HepG2 (cell line): ENCODE measurements around the gene SRSF8. TPM values are rescaled to one million over a fixed set of nuclear protein-coding genes. Genes with fewer than 3 reads are reported as not detected.

ENCODE experiments used
- ATAC-seq: fragments of 200-7000 bp; cut with Tn5 transposase; 3 replicates; pipeline ENCODE4 v1.9.1; 2020; ENCODE audit warnings: mild to moderate bottlenecking, moderate library complexity
- BruUV-seq: library from RNA; stranded (reverse); fragments of 400-500 nt; replicated peaks from 2 replicates; lab custom pipeline; 2021; lab: Mats Ljungman, UMichigan
- CTCF ChIA-PET: fragments of 300-600 bp; formaldehyde crosslinking; extraction: SDS; loops from one replicate; lab custom pipeline; 2021; ENCODE audit warnings: low total read pairs, inconsistent platforms, low intra/inter-chr PET ratio; lab: Yijun Ruan, JAX
- POLR2A ChIA-PET: fragments of 350-600 bp; sonication (Branson Sonifier 250); formaldehyde crosslinking; loops from one replicate; lab custom pipeline; 2020; ENCODE audit warnings: antibody characterized with exemption, inconsistent platforms; lab: Yijun Ruan, JAX
- DNase-seq: peaks from one replicate; pipeline ENCODE4 v3.0.0-alpha.2; 2015; ENCODE audit warnings: low spot score
- FAIRE-seq: peaks from 3 replicates; lab custom pipeline; 2011; peaks lifted over from hg19 to GRCh38; lab: Jason Lieb, UNC
- H2AFZ ChIP-seq: one replicate; pipeline ENCODE4 v1.6.1; 2011; ENCODE audit warnings: low read length, inconsistent platforms
- H3K27ac ChIP-seq: fragments of 300-600 bp; 3 replicates; pipeline ENCODE4 v1.8.0; 2011; ENCODE audit warnings: mixed run types, mild to moderate bottlenecking, mixed read lengths, low read length, inconsistent platforms; ENCODE audit not compliant: insufficient read depth; ENCODE audit errors: extremely low read length
- H3K27me3 ChIP-seq, 2 experiments: fragments of 200-600 bp in 1 of 2; 2 replicates in 1 of 2; 3 replicates in 1 of 2; pipeline versions ENCODE4 v1.6.0 to v1.8.0; 2011; ENCODE audit warnings: low read length in 2 of 2, mild to moderate bottlenecking in 2 of 2, moderate library complexity in 2 of 2, inconsistent platforms in 1 of 2; ENCODE audit not compliant: insufficient read depth in 2 of 2, control insufficient read depth in 1 of 2
- H3K36me3 ChIP-seq, 2 experiments: fragments of 200-600 bp in 1 of 2; replicated peaks in 1 of 2; 2 replicates in 1 of 2; 3 replicates in 1 of 2; pipeline versions ENCODE4 v1.5.1 to v1.8.0; 2011; ENCODE audit warnings: low read length in 2 of 2, inconsistent platforms in 1 of 2; ENCODE audit not compliant: insufficient read depth in 2 of 2, control insufficient read depth in 1 of 2
- H3K4me1 ChIP-seq: 2 replicates; pipeline ENCODE4 v1.5.1; 2012; ENCODE audit warnings: low read length, inconsistent platforms; ENCODE audit not compliant: insufficient read depth
- H3K4me2 ChIP-seq: 2 replicates; pipeline ENCODE4 v1.6.0; 2011; ENCODE audit warnings: low read depth, low read length, inconsistent platforms
- H3K4me3 ChIP-seq, 3 experiments: fragments of 200-600 bp in 1 of 3; sonication (generic), shearing (Covaris generic) in 1 of 3; replicated peaks in 1 of 3; 2 replicates each; pipeline ENCODE4 v1.5.1; 2011 to 2016; ENCODE audit warnings: low read length in 3 of 3, inconsistent platforms in 2 of 3, low read depth in 2 of 3, mild to moderate bottlenecking in 2 of 3, control low read depth in 1 of 3, mixed read lengths in 1 of 3; ENCODE audit not compliant: insufficient read depth in 1 of 3
- H3K79me2 ChIP-seq: one replicate; pipeline ENCODE4 v1.6.1; 2011; ENCODE audit warnings: low read length, inconsistent platforms; ENCODE audit not compliant: insufficient read depth
- H3K9ac ChIP-seq: 2 replicates; pipeline ENCODE4 v1.6.0; 2011; ENCODE audit warnings: mild to moderate bottlenecking, low read depth, low read length, inconsistent platforms; ENCODE audit not compliant: insufficient read depth
- H3K9me3 ChIP-seq: 2 replicates; pipeline ENCODE4 v1.5.1; 2012; ENCODE audit warnings: mild to moderate bottlenecking, low read length
- H4K20me1 ChIP-seq: 2 replicates; pipeline ENCODE4 v1.6.0; 2011; ENCODE audit warnings: inconsistent platforms, mild to moderate bottlenecking, low read length, moderate library complexity; ENCODE audit not compliant: insufficient read depth
- ARNT ChIP-seq: fragments of 450-650 bp; IDR thresholded peaks from 2 replicates; pipeline ENCODE4 v1.6.1; 2017
- HMG20A ChIP-seq: IDR thresholded peaks from 2 replicates; pipeline ENCODE4 v1.6.1; 2016; ENCODE audit warnings: borderline replicate concordance
- KLF16 ChIP-seq, 2 experiments: sonication (generic) in 1 of 2; formaldehyde crosslinking in 1 of 2; IDR thresholded peaks; 2 replicates each; pipeline versions ENCODE4 v1.6.1 to v1.8.0; 2016 to 2023; ENCODE audit warnings: missing genetic modification reagents in 2 of 2, missing compliant biosample characterization in 1 of 2
- NAIF1 ChIP-seq: sonication (generic); formaldehyde crosslinking; IDR thresholded peaks from 2 replicates; pipeline ENCODE4 v1.5.0; 2020; ENCODE audit warnings: mild to moderate bottlenecking, missing genetic modification reagents, borderline replicate concordance
- THYN1 ChIP-seq: sonication (generic); formaldehyde crosslinking; IDR thresholded peaks from 2 replicates; pipeline ENCODE4 v1.8.1; 2023; ENCODE audit warnings: low read depth, mild to moderate bottlenecking, moderate library complexity, missing genetic modification reagents, borderline replicate concordance
- ZGPAT ChIP-seq: IDR thresholded peaks from 2 replicates; pipeline ENCODE4 v1.6.1; 2016; ENCODE audit warnings: mild to moderate bottlenecking
- ZNF224 ChIP-seq: sonication (generic); formaldehyde crosslinking; IDR thresholded peaks from 2 replicates; pipeline ENCODE4 v1.5.0; 2020; ENCODE audit warnings: mild to moderate bottlenecking, missing genetic modification reagents
- ZNF367 ChIP-seq: sonication (generic); formaldehyde crosslinking; IDR thresholded peaks from 2 replicates; pipeline ENCODE4 v1.4.0; 2020; ENCODE audit warnings: missing genetic modification reagents, borderline replicate concordance
- ZNF468 ChIP-seq: sonication (generic); formaldehyde crosslinking; IDR thresholded peaks from 2 replicates; pipeline ENCODE4 v1.8.0; 2022; ENCODE audit warnings: mild to moderate bottlenecking, moderate library complexity, missing genetic modification reagents
- WGBS: methylation state at CpG from one replicate; pipeline ENCODE4 v1.1.6; 2017; ENCODE audit warnings: low lambda C conversion rate; 5-methylcytosine and 5-hydroxymethylcytosine counted together
- in situ Hi-C: cut with HindIII; loops from 2 replicates; pipeline ENCODE4 v1.10.0; 2017; ENCODE audit warnings: low pct_unique_long_range_greater_than_20kb; ENCODE audit not compliant: extremely low pct_ligation_motif_present
- intact Hi-C: fragments of 100-400 bp; cut with micrococcal nuclease; formaldehyde crosslinking; loops from one replicate; pipeline ENCODE4 v1.10.0; 2022; ENCODE audit not compliant: unreplicated experiment
- polyA plus RNA-seq, 8 experiments: library from polyadenylated mRNA; depleted of rRNA in 3 of 8; stranded (reverse) in 7 of 8; unstranded in 1 of 8; fragments of >200 nt; fragmentation: Illumina TruSeq in 4 of 8; extraction: Trizol in 4 of 8; gene quantifications; 2 replicates each; pipeline versions ENCODE4 v1.2.1 to v1.2.3, GENCODE V29; 2011 to 2016; ENCODE audit warnings: low read depth in 4 of 8, missing spikeins in 1 of 8, mixed read lengths in 1 of 8; ENCODE audit not compliant: insufficient read depth in 1 of 8
- total RNA-seq, 5 experiments: library from RNA; depleted of rRNA; stranded (reverse); fragments of >200 nt; fragmentation: Illumina TruSeq; extraction: Trizol; gene quantifications; 2 replicates each; pipeline ENCODE4 v1.2.3, GENCODE V29; 2016; ENCODE audit warnings: low read depth in 1 of 5
- TF ChIP-seq, protein P1 (sequence below): sonication (generic); formaldehyde crosslinking; IDR thresholded peaks from 2 replicates; pipeline ENCODE4 v1.5.1; 2020; ENCODE audit warnings: missing genetic modification reagents, mild to moderate bottlenecking, borderline replicate concordance

The SRSF8 gene
- total and polyA plus RNA-seq, 2 of the 13 experiments (the other 11 are each of a cell fraction or from before 2014, with no cell fraction given): 21.8 to 25.8 TPM

DNA sequence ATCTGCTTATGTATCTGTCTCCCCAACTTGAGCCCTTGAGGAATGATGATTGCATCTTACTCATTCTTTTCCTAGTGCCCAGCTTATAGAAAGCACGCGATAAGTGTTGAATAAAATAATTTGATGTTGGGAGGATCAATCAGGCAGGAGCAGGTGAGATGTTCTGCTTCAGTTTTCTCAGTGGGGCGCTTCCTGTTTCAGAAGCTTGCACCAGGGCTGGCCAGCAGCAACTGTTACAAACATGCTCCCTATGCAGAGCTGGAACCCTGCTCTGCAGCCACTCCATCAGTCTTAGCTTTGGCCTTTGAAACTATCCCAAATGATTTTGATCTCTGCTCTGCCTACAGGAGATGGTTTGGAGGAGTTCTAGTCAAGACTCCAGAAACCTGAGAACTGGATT, 26.8 kb downstream of the SRSF8 start:
- CTCF ChIA-PET: no interaction called here
- no peak overlapping the region for H3K9ac ChIP-seq

More for the DNA sequence above, 26.8 kb downstream of the SRSF8 start:
- TF ChIP-seq ZGPAT (CRISPR knock-in tag): no peak
- TF ChIP-seq HMG20A (CRISPR knock-in tag): no peak
- no peak for TF ChIP-seq ZNF224 (CRISPR knock-in tag)
- no peak for TF ChIP-seq ZNF468 (CRISPR knock-in tag)
- TF ChIP-seq, protein P1, sequence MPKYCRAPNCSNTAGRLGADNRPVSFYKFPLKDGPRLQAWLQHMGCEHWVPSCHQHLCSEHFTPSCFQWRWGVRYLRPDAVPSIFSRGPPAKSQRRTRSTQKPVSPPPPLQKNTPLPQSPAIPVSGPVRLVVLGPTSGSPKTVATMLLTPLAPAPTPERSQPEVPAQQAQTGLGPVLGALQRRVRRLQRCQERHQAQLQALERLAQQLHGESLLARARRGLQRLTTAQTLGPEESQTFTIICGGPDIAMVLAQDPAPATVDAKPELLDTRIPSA (CRISPR knock-in tag): no peak
- no peak for TF ChIP-seq NAIF1 (CRISPR knock-in tag)
- no peak for TF ChIP-seq THYN1
- no peak for TF ChIP-seq KLF16 (CRISPR knock-in tag; IDR thresholded peaks at IDR 0.05)
- no peak for TF ChIP-seq ZNF367 (CRISPR knock-in tag)
- no peak for TF ChIP-seq ARNT
- Histone ChIP-seq H3K36me3 (no peaks in the 10 kb centered on the region), H3K79me2 (no peaks in the 10 kb centered on the region), H3K27me3 (0 out of 5 replicates have a peak, but pooled peaks cover 1 to 2% of the 10 kb centered on the region in 2 experiments), H2AFZ (no peak overlapping the region), H3K27ac (no peak overlapping the region), H3K4me3 (no peak overlapping the region), H3K4me1 (peaks cover 44% of the 10 kb centered on the region), H3K4me2 (no peak overlapping the region), H4K20me1 (no peaks in the 10 kb centered on the region), H3K9me3 (no peaks in the 10 kb centered on the region)
- 91% methylated on average over 3 of the region's 3 CpGs for WGBS
- no peak for ATAC-seq
- in situ Hi-C loops (loop anchor here (25.0 kb wide), 1 partner anchor 144 kb away; the partner anchor contains the start of gene SESN3), intact Hi-C loops (no loop called here)
- FAIRE-seq: no peak
- no TSS peak for BruUV-seq
- POLR2A ChIA-PET: interaction anchor here (1.6 kb wide), 1 partner anchor 26 kb away, joined by 20 read pairs; the partner anchor contains the start of gene SRSF8
- no peak for DNase-seq
